GM12878 (cell line): ENCODE measurements around the gene SCARF1. TPM values are rescaled to one million over a fixed set of nuclear protein-coding genes. Genes with fewer than 3 reads are reported as not detected.
A peak's percentile ranks its signal among the peaks of the same experiment; 100 is the strongest.

Source experiments
- BMI1 ChIP-seq: fragments of 450-650 bp; IDR thresholded peaks from 2 replicates; pipeline ENCODE4 v1.6.1; 2016; ENCODE audit warnings: mild to moderate bottlenecking, moderate library complexity, borderline replicate concordance
- CBX3 ChIP-seq: fragments of 200-600 bp; sonication (generic); IDR thresholded peaks from 2 replicates; pipeline ENCODE4 v1.6.1; 2016; ENCODE audit warnings: low read depth, borderline replicate concordance
- ESRRA ChIP-seq: IDR thresholded peaks from 2 replicates; pipeline ENCODE4 v1.6.1; 2012; ENCODE audit warnings: mild to moderate bottlenecking, low read length, improper control_type of control experiment
- LARP7 ChIP-seq: fragments of 450-650 bp; IDR thresholded peaks from 2 replicates; pipeline ENCODE4 v1.6.1; 2017; ENCODE audit warnings: mild to moderate bottlenecking
- PAX8 ChIP-seq: fragments of 450-650 bp; IDR thresholded peaks from 2 replicates; pipeline ENCODE4 v1.6.1; 2017; ENCODE audit warnings: mild to moderate bottlenecking, moderate library complexity
- RUNX3 ChIP-seq: IDR thresholded peaks from 2 replicates; pipeline ENCODE4 v1.6.1; 2012; ENCODE audit warnings: low read length, inconsistent platforms
- ZBED1 ChIP-seq: IDR thresholded peaks from 2 replicates; pipeline ENCODE4 v1.6.1; 2016; ENCODE audit warnings: borderline replicate concordance
- ZNF207 ChIP-seq: fragments of 450-650 bp; IDR thresholded peaks from 2 replicates; pipeline ENCODE4 v1.6.1; 2014; ENCODE audit warnings: antibody characterized with exemption, mild to moderate bottlenecking, borderline replicate concordance
- ZNF274 ChIP-seq: IDR thresholded peaks from one replicate; pipeline ENCODE4 v1.8.0; 2011; ENCODE audit not compliant: insufficient read length, insufficient read depth
- polyA plus RNA-seq, 11 experiments: library from polyadenylated mRNA; depleted of rRNA in 4 of 11; unstranded in 6 of 11; stranded (reverse) in 5 of 11; fragments of >200 nt; fragmentation: Nextera tagmentation in 4 of 11; fragmentation: Illumina TruSeq in 1 of 11; extraction: Ambion mirVana in 4 of 11; extraction: Trizol in 1 of 11; gene quantifications; 1 replicate in 1 of 11; 2 replicates in 10 of 11; pipeline versions ENCODE4 v1.2.1 to v1.2.3, GENCODE V29; 2011 to 2016; ENCODE audit warnings: inconsistent platforms in 2 of 11, missing spikeins in 2 of 11, low read depth in 1 of 11
- total RNA-seq, 4 experiments: library from RNA; depleted of rRNA in 3 of 4; stranded (reverse); fragments of >200 nt in 3 of 4; fragmentation: Illumina TruSeq in 1 of 4; extraction: Trizol in 1 of 4; gene quantifications; 2 replicates each; pipeline versions ENCODE4 v1.2.1 to v1.2.3, GENCODE V29; 2013 to 2021
- TF ChIP-seq, protein P1 (sequence below): fragments of 450-650 bp; formaldehyde crosslinking; IDR thresholded peaks from 2 replicates; pipeline ENCODE4 v1.4.0; 2020; ENCODE audit warnings: mild to moderate bottlenecking, moderate library complexity
- TF ChIP-seq, protein P2 (sequence below): fragments of 450-650 bp; IDR thresholded peaks from 2 replicates; pipeline ENCODE4 v1.6.1; 2017; ENCODE audit warnings: mild to moderate bottlenecking, low read depth, inconsistent platforms; ENCODE audit not compliant: poor library complexity, severe bottlenecking
- TF ChIP-seq, protein P3 (sequence below): fragments of 450-650 bp; IDR thresholded peaks from 2 replicates; pipeline ENCODE4 v1.6.1; 2016; ENCODE audit warnings: mild to moderate bottlenecking, moderate library complexity, borderline replicate concordance
- TF ChIP-seq, protein P4 (sequence below): fragments of 450-650 bp; formaldehyde crosslinking; IDR thresholded peaks from 2 replicates; pipeline ENCODE4 v1.5.0; 2022; ENCODE audit warnings: mild to moderate bottlenecking, missing genetic modification characterization
- TF ChIP-seq, protein P5 (sequence below): IDR thresholded peaks from 2 replicates; pipeline ENCODE4 v1.6.1; 2011; ENCODE audit warnings: borderline replicate concordance, low read depth, mild to moderate bottlenecking, moderate library complexity, mixed read lengths, low read length; ENCODE audit not compliant: insufficient read depth; ENCODE audit errors: extremely low read length

Gene SCARF1
- total and polyA plus RNA-seq, 10 of the 15 experiments (the other 5 are each of a cell fraction or from before 2014, with no cell fraction given) = 0.10 to 1.7 (median 0.43) TPM

DNA sequence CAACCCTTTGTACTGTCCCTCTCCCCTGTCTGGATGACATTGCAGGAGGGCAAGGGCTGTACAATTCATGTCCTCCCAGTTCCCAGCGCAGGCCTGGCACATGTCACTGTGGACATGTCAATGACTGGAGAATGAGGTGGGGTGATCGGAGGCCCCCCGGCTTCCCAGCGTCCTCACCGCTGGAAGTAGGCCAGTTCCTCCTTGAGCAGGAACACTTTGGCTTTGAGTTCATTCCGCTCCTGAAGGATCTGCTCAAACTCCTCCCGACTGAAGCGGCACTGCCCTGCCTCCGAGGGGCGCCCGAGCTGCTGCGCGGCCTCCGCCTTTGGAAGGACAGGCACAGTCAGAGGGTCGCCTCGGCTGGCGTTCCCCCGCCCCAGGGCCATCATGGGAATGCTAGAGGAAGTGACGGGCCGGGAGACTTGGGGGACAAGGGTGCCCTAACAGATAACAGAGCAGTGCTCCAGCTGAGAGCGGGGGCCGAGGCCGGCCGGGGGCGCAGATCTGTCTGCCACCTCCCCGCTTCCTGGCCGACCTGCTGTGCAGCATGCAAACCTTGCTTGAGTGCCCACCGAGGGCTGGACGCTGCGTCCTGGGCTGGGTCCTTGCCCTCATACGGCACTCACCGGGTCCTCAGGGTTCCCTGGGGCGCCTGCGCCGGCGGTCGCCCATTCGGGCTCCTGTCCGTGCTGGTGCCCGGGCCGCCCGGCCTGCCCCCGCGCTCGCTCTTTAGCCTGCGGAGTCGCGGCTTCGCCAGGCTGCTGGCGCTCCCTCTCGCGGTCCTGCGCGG lies 2.8 kb upstream of the SCARF1 start (continued):
- TF ChIP-seq ZBED1 (no peak), PAX8 (no peak), ZNF207 (0 out of 2 replicates have a peak, but pooled peaks have one; percentile 73), RUNX3 (no peak), LARP7 (peak; percentile 74; the same call in 1 of the 2 replicates), ESRRA (no peak), CBX3 (no peak), BMI1 (no peak), ZNF274 (no peak)
- TF ChIP-seq, protein P1, sequence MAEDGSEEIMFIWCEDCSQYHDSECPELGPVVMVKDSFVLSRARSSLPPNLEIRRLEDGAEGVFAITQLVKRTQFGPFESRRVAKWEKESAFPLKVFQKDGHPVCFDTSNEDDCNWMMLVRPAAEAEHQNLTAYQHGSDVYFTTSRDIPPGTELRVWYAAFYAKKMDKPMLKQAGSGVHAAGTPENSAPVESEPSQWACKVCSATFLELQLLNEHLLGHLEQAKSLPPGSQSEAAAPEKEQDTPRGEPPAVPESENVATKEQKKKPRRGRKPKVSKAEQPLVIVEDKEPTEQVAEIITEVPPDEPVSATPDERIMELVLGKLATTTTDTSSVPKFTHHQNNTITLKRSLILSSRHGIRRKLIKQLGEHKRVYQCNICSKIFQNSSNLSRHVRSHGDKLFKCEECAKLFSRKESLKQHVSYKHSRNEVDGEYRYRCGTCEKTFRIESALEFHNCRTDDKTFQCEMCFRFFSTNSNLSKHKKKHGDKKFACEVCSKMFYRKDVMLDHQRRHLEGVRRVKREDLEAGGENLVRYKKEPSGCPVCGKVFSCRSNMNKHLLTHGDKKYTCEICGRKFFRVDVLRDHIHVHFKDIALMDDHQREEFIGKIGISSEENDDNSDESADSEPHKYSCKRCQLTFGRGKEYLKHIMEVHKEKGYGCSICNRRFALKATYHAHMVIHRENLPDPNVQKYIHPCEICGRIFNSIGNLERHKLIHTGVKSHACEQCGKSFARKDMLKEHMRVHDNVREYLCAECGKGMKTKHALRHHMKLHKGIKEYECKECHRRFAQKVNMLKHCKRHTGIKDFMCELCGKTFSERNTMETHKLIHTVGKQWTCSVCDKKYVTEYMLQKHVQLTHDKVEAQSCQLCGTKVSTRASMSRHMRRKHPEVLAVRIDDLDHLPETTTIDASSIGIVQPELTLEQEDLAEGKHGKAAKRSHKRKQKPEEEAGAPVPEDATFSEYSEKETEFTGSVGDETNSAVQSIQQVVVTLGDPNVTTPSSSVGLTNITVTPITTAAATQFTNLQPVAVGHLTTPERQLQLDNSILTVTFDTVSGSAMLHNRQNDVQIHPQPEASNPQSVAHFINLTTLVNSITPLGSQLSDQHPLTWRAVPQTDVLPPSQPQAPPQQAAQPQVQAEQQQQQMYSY = no peak
- TF ChIP-seq, protein P2, sequence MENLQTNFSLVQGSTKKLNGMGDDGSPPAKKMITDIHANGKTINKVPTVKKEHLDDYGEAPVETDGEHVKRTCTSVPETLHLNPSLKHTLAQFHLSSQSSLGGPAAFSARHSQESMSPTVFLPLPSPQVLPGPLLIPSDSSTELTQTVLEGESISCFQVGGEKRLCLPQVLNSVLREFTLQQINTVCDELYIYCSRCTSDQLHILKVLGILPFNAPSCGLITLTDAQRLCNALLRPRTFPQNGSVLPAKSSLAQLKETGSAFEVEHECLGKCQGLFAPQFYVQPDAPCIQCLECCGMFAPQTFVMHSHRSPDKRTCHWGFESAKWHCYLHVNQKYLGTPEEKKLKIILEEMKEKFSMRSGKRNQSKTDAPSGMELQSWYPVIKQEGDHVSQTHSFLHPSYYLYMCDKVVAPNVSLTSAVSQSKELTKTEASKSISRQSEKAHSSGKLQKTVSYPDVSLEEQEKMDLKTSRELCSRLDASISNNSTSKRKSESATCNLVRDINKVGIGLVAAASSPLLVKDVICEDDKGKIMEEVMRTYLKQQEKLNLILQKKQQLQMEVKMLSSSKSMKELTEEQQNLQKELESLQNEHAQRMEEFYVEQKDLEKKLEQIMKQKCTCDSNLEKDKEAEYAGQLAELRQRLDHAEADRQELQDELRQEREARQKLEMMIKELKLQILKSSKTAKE = no peak
- TF ChIP-seq, protein P3, sequence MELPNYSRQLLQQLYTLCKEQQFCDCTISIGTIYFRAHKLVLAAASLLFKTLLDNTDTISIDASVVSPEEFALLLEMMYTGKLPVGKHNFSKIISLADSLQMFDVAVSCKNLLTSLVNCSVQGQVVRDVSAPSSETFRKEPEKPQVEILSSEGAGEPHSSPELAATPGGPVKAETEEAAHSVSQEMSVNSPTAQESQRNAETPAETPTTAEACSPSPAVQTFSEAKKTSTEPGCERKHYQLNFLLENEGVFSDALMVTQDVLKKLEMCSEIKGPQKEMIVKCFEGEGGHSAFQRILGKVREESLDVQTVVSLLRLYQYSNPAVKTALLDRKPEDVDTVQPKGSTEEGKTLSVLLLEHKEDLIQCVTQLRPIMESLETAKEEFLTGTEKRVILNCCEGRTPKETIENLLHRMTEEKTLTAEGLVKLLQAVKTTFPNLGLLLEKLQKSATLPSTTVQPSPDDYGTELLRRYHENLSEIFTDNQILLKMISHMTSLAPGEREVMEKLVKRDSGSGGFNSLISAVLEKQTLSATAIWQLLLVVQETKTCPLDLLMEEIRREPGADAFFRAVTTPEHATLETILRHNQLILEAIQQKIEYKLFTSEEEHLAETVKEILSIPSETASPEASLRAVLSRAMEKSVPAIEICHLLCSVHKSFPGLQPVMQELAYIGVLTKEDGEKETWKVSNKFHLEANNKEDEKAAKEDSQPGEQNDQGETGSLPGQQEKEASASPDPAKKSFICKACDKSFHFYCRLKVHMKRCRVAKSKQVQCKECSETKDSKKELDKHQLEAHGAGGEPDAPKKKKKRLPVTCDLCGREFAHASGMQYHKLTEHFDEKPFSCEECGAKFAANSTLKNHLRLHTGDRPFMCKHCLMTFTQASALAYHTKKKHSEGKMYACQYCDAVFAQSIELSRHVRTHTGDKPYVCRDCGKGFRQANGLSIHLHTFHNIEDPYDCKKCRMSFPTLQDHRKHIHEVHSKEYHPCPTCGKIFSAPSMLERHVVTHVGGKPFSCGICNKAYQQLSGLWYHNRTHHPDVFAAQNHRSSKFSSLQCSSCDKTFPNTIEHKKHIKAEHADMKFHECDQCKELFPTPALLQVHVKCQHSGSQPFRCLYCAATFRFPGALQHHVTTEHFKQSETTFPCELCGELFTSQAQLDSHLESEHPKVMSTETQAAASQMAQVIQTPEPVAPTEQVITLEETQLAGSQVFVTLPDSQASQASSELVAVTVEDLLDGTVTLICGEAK = 0 out of 2 replicates have a peak, but pooled peaks have one; percentile 21
- TF ChIP-seq, protein P4, sequence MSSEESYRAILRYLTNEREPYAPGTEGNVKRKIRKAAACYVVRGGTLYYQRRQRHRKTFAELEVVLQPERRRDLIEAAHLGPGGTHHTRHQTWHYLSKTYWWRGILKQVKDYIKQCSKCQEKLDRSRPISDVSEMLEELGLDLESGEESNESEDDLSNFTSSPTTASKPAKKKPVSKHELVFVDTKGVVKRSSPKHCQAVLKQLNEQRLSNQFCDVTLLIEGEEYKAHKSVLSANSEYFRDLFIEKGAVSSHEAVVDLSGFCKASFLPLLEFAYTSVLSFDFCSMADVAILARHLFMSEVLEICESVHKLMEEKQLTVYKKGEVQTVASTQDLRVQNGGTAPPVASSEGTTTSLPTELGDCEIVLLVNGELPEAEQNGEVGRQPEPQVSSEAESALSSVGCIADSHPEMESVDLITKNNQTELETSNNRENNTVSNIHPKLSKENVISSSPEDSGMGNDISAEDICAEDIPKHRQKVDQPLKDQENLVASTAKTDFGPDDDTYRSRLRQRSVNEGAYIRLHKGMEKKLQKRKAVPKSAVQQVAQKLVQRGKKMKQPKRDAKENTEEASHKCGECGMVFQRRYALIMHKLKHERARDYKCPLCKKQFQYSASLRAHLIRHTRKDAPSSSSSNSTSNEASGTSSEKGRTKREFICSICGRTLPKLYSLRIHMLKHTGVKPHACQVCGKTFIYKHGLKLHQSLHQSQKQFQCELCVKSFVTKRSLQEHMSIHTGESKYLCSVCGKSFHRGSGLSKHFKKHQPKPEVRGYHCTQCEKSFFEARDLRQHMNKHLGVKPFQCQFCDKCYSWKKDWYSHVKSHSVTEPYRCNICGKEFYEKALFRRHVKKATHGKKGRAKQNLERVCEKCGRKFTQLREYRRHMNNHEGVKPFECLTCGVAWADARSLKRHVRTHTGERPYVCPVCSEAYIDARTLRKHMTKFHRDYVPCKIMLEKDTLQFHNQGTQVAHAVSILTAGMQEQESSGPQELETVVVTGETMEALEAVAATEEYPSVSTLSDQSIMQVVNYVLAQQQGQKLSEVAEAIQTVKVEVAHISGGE = no peak
- TF ChIP-seq, protein P5, sequence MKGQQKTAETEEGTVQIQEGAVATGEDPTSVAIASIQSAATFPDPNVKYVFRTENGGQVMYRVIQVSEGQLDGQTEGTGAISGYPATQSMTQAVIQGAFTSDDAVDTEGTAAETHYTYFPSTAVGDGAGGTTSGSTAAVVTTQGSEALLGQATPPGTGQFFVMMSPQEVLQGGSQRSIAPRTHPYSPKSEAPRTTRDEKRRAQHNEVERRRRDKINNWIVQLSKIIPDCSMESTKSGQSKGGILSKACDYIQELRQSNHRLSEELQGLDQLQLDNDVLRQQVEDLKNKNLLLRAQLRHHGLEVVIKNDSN = no peak
